ENCODE data around the gene KMO.

DNA sequence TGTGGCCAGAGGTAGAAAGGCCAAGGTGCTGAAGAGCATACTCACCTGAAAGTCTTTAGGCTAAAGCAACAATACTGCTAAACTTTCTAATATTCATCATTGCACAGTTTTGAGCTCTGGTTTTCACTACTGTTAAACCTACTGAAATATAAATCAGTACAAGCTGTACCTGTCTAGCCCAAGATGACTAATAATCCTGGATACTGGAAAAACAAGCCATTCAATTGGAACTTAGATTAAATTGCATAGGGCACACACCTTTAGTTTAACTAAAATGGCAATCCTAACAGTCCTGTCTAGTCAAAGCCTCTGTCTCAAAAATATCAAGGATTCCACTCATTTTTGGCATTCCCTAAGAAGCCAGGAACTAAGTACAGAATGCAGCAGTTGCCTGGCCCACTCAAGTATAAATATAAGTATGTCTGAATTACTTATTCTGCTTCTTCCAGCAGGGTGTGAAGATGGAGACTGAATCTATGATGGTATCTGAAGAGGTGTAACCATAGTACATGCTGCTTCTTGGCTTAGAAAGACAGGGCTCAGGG, 104.9 kb downstream of the KMO start:
- TF ChIP-seq, protein P1, sequence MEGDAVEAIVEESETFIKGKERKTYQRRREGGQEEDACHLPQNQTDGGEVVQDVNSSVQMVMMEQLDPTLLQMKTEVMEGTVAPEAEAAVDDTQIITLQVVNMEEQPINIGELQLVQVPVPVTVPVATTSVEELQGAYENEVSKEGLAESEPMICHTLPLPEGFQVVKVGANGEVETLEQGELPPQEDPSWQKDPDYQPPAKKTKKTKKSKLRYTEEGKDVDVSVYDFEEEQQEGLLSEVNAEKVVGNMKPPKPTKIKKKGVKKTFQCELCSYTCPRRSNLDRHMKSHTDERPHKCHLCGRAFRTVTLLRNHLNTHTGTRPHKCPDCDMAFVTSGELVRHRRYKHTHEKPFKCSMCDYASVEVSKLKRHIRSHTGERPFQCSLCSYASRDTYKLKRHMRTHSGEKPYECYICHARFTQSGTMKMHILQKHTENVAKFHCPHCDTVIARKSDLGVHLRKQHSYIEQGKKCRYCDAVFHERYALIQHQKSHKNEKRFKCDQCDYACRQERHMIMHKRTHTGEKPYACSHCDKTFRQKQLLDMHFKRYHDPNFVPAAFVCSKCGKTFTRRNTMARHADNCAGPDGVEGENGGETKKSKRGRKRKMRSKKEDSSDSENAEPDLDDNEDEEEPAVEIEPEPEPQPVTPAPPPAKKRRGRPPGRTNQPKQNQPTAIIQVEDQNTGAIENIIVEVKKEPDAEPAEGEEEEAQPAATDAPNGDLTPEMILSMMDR (conservative IDR thresholded peaks at IDR 0.05) = no peak
- no peak for TF ChIP-seq EZH2 (IDR thresholded peaks at IDR 0.05; ENCODE audit: low read depth)
